Mucosa of stomach (tissue), 1 donor: Measurements from ENCODE around the gene TSPAN18.

Experiments used
- H3K27me3 ChIP-seq: one replicate; pipeline ENCODE4 v1.7.0; 2013; ENCODE audit warnings: mild to moderate bottlenecking, low read length; ENCODE audit not compliant: control insufficient read depth, insufficient read depth
- H3K36me3 ChIP-seq: one replicate; pipeline ENCODE4 v1.7.0; 2013; ENCODE audit warnings: low read length; ENCODE audit not compliant: control insufficient read depth, insufficient read depth
- H3K4me1 ChIP-seq: one replicate; pipeline ENCODE4 v1.7.0; 2013; ENCODE audit warnings: mild to moderate bottlenecking, low read length; ENCODE audit not compliant: control insufficient read depth, insufficient read depth
- H3K4me3 ChIP-seq: one replicate; pipeline ENCODE4 v1.7.0; 2013; ENCODE audit warnings: low read length
- H3K9ac ChIP-seq: one replicate; pipeline ENCODE4 v1.7.0; 2013; ENCODE audit warnings: mild to moderate bottlenecking, low read length, moderate library complexity
- H3K9me3 ChIP-seq: one replicate; pipeline ENCODE4 v1.7.0; 2013; ENCODE audit warnings: mild to moderate bottlenecking, low read length, moderate library complexity; ENCODE audit not compliant: control insufficient read depth
- donor health status: Pancreatic carcinoma.

TSPAN18 gene

DNA sequence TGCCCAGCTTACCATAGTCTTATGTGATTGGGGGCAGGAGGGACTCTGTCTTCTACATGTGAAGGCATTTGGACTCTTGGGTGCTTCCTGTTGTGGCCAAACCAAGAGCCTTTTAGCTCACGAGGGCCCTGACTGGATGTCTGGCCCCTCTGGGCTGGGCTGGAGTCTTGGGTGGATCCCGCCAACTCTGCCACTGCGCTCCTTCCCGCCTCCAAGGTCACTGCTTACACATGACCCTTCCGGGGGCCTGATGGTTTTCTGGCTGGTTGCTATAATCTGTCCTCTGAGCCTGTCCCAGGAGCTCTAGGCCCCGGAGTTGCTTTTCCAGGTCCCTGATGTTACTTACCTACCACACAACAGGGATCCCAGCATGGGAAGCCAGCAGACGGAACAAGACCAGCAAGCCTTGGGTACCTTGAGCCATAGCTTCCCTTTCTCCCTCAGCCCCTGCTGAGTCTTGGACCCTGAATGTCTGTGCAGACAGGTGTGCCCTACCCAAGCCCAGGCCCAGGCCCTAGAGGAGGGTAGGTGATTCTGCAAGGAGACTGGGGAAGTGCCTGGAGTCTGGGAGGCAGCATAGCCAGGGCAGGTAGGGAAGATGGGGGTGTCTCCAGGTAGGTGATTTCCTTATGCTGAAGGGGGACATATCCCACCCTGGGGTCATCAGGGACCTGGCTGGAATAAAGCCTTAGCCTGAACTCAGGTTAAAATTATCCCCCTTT is 100.3 kb downstream of the TSPAN18 start:
- Histone ChIP-seq H3K4me1 (no peaks in the 10 kb centered on the region), H3K27me3 (no peaks in the 10 kb centered on the region), H3K4me3 (no peak overlapping the region), H3K36me3 (no peaks in the 10 kb centered on the region), H3K9ac (no peak overlapping the region), H3K9me3 (no peaks in the 10 kb centered on the region)

DNA sequence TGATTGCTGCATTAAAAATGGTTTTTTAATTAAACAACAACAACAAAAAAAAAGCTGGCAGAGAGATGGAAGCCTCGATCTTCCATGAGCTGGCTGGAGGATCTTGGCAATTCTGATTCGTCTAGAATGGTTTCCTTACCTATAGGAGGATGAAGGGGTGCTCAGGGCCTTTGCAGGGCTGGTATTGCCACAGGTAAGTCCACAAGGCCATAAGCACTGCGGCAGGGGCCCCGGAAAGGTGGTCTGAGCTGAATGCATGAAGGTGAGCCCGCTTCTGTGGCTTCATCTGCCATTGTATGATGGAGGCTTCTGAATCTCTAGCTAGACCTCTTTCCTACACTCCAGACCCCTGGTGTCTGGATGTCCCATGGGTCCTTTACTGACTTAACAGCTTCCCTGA is 101.5 kb downstream of the TSPAN18 start:
- Histone ChIP-seq H3K4me3 (no peak overlapping the region), H3K4me1 (peaks cover 3% of the 10 kb centered on the region), H3K27me3 (no peaks in the 10 kb centered on the region), H3K9ac (no peak overlapping the region), H3K9me3 (no peaks in the 10 kb centered on the region), H3K36me3 (no peaks in the 10 kb centered on the region)

DNA sequence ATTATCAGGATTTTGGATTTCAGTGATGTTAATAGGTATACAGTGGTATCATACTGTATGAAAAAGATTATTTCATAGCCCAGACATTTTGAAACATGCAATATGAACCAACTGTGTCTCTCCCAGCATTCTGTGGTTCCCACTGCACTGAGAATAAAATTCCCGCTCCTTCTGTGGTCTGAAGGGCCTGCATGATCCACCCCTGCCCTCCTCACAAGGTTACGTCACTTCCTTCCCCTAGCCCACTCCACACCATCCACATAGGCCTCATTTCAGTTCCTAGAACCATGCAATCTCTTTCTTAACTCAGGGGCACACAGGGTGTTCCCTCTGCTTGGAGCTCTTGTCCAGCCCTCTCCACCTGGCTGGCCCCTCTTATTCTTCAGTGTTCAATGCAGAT is 103.1 kb downstream of the TSPAN18 start:
- Histone ChIP-seq H3K36me3 (no peaks in the 10 kb centered on the region), H3K9me3 (no peaks in the 10 kb centered on the region), H3K4me1 (peaks cover 18% of the 10 kb centered on the region), H3K27me3 (no peaks in the 10 kb centered on the region), H3K4me3 (no peak overlapping the region), H3K9ac (no peak overlapping the region)

DNA sequence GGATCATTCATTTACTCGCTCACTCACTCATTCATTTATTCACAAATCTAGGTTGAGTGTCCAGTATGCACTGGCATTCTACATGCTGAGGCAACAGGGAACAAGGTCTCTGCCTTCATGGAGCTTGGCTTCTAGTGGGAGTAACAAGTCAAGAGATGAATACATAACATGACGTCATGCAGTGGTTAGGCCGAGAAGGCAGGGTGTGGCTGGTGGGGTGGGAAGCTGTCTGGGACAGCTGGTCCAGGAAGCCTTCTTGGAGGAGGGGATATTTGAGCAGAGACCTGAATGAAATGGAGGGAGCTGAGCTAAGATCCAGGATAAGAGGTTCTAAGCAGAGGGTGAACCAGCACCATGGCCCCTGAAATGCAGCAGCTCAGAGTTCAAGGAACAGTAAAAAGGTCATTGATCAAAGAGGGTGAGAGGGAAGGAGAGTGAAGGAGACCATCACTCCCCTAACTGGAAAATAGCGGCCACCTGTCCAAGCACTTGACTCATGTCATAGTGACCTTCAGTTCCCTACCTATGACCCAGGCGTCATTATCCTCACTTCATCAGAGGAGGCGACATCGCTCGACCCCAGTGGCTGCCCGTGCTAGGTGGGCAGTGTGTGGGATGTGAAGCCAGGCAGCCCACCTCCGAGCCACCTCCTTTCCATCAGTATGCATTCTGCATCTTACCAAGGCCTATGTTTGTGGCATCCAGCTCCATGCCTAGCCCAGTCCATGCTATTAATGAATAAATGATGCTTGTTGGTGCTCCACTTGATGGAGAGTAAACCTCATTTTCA is 105.0 kb downstream of the TSPAN18 start:
- H3K27me3 ChIP-seq: no peaks in the 10 kb centered on the region

DNA sequence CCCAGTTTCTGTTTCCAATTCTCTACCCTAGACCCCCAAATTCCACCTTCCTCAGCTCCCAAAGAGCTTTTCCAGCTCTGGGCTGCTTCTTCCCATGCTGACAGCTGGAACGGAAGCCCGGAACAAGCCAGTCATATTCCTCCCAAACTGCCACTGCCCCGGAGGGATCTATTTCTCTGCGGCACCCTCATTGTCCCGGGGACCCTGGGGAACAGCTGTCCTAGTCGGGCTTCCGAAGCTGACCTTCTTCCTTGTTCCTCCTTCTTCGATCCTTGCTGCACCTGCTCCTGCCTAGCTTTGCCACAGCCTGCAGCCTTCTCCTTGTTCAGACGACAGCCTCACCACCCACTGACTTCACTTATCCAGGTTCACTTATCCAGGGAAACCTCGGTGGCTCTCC is 105.7 kb downstream of the TSPAN18 start:
- Histone ChIP-seq H3K4me3 (no peak overlapping the region), H3K9ac (no peak overlapping the region), H3K27me3 (no peaks in the 10 kb centered on the region), H3K36me3 (no peaks in the 10 kb centered on the region), H3K4me1 (peaks cover 23% of the 10 kb centered on the region), H3K9me3 (no peaks in the 10 kb centered on the region)

More for the DNA sequence above, 105.0 kb downstream of the TSPAN18 start:
- no peaks in the 10 kb centered on the region for H3K36me3 ChIP-seq
- H3K9me3 ChIP-seq: no peaks in the 10 kb centered on the region
- no peak overlapping the region for H3K4me3 ChIP-seq
- peaks cover 23% of the 10 kb centered on the region for H3K4me1 ChIP-seq
- H3K9ac ChIP-seq: no peak overlapping the region

DNA sequence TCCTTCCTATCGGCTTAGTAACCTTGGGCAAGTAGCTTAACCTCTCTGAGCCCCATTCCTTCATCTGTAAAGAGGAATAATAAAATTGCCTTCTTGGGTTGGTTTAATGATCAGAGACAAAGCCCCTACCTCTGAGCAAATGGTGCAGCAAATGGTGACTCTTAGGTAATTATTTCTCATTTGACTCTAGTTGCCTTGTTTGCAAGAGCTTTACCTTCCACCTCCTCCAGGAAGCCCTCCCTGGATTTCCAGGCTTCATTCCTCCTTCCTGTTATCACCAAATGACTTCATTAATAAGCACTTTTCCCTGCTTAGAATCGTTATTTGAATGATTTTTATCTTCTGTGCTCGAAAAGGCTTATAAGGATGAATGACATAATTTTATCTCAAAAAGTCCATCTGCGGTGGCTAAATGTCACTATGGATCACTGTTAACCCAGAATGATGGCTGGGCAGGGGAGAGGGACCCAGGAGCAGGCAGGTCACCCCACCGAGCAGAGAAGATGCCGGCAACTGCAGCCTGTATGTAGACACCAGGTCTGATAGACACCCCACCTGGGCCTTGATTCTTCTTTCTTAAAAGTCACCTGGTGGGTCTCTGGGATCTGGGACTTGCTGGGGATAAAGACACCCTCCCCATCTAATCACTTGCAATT is 106.6 kb downstream of the TSPAN18 start:
- H3K4me3 ChIP-seq: no peak overlapping the region
- no peak overlapping the region for H3K9ac ChIP-seq
- H3K4me1 ChIP-seq: peaks cover 23% of the 10 kb centered on the region
- H3K36me3 ChIP-seq: no peaks in the 10 kb centered on the region
- no peaks in the 10 kb centered on the region for H3K9me3 ChIP-seq
- H3K27me3 ChIP-seq: no peaks in the 10 kb centered on the region

DNA sequence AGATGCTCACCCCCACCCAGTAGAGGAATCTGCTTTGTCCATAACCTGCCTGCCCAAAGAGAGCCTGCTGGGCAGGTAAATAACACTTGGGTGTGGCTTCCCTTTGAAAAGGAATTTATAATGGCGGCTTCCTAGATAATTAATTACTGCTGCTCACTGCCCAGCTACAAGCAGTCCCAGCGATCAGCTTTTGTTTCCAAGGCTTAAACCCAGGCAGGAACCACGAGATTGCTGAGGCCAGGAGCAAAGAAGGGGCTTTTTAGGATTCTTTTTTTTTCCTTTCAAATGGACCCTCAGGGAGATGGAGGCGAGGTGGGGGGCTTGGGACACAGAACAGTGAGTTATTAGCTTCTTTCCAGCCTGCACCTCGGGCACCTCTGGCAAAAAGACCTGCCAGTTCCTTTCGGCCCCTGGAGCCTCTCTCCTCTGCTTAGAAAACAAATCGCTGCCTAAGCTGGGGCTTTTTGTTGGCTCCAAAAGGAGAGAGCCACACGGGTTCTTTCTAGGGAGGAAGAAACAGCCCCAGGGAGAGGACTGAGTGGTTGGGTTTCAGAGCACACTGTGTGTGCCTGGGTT is 107.2 kb downstream of the TSPAN18 start:
- H3K9ac ChIP-seq: peak overlapping the region; percentile 29
- no peaks in the 10 kb centered on the region for H3K36me3 ChIP-seq
- H3K27me3 ChIP-seq: no peaks in the 10 kb centered on the region
- H3K4me1 ChIP-seq: peaks cover 23% of the 10 kb centered on the region
- no peak overlapping the region for H3K4me3 ChIP-seq
- H3K9me3 ChIP-seq: no peaks in the 10 kb centered on the region

DNA sequence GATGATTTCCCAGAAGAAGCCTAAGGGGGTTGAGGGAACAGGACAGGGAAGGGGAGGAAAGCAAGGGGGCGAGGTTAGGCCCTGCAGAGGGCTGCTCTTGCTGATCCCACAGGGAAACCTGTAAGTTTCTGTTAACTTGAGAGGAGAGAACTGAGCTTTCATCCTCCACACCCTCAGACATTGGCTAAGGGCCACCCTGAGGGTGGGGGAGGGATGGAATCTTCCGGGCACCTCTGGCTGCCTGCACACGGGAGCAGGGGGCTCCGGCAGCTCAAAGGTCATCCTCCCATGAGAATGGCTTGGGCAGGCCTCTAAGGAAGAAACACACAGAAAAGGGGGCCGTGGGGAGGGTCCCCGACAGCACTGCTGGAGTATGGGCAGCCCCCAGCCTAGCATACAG is 108.1 kb downstream of the TSPAN18 start:
- no peaks in the 10 kb centered on the region for H3K27me3 ChIP-seq
- no peaks in the 10 kb centered on the region for H3K9me3 ChIP-seq
- no peak overlapping the region for H3K4me3 ChIP-seq
- no peaks in the 10 kb centered on the region for H3K36me3 ChIP-seq
- H3K4me1 ChIP-seq: peaks cover 23% of the 10 kb centered on the region
- no peak overlapping the region for H3K9ac ChIP-seq

DNA sequence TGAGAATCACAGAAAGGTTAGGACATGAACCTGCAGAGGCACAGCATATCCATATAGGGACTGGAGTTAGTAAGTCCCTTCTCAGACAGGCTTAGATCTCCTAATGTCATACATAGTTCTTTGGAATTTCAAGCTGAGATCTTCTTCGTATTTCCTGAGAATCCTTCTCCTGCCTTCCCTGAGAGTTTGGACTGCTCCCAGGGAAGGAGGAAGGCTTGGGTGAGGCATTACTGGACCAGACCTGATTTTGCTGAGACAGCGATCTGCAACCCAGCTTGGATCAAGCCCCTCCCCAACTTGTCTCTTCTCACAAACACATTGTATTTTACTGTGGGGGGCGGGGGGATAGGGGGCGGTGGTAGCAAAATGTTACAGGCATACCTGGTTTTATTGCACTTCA is 108.5 kb downstream of the TSPAN18 start:
- Histone ChIP-seq H3K4me3 (no peak overlapping the region), H3K4me1 (peaks cover 23% of the 10 kb centered on the region), H3K27me3 (no peaks in the 10 kb centered on the region), H3K36me3 (no peaks in the 10 kb centered on the region), H3K9ac (no peak overlapping the region), H3K9me3 (no peaks in the 10 kb centered on the region)

DNA sequence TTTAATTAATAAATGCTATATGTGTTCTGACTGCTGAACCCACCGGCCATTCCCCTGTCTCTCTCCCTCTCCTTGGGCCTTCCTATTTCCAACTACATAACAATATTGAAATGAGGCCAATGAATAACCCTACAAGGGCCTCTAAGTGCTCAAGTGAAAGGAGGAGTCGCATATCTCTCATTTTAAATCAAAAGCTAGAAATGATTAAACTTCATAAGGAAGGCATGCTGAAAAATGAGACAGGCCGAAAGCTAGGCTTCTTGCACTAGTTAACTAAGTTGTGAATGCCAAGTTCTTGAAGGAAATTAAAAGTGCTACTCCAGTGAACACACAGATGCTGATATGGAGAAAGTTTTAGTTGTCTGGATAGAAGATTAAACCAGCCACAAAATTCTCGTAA is 109.2 kb downstream of the TSPAN18 start:
- Histone ChIP-seq H3K9ac (no peak overlapping the region), H3K4me1 (peaks cover 23% of the 10 kb centered on the region), H3K9me3 (no peaks in the 10 kb centered on the region), H3K4me3 (no peak overlapping the region), H3K27me3 (no peaks in the 10 kb centered on the region), H3K36me3 (no peaks in the 10 kb centered on the region)

DNA sequence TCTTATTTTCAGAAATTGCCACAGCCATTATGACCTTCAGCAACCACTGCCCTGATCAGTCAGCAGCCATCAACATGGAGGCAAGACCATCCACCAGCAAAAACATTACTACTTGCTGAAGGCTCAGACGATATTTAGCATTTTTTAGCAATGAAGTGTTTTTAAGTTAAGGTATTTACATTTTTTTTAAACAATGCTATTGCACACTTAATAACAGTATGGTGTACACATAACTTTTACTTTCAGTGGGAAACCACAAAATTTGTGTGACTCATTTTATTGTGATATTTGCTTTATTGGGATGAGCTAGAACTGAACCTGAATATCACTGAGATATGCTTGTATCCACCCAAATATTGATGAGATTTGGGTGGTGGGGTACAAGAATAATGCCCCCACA is 110.9 kb downstream of the TSPAN18 start:
- H3K9me3 ChIP-seq: no peaks in the 10 kb centered on the region
- H3K27me3 ChIP-seq: no peaks in the 10 kb centered on the region
- H3K36me3 ChIP-seq: no peaks in the 10 kb centered on the region
- peaks cover 23% of the 10 kb centered on the region for H3K4me1 ChIP-seq
- no peak overlapping the region for H3K4me3 ChIP-seq
- no peak overlapping the region for H3K9ac ChIP-seq
